ENCODE results near the gene FZD4.
"Not testable (repeated sequence)": the region's sequence is repeated elsewhere in the genome, so short reads cannot be mapped to it uniquely, and the experiment has no call there.

The FZD4 gene

DNA sequence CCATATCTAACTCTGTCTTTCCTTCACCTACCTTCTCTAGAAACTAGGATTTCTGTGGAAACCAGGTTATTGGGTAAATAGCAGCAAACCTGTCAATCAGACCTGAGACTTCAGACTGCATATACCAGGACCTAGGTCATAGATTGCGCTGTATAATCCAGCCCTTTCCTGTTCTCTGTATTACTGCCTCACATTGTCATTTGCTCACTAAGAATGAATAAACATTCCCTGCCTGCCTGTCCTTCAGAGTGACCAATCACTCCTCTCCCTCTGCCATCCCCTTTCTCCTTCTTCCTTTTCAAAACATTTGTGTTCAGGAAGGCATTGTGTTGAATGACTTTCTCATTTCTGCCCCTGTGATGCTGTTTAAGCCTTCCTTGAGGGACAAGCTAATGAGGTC is 14.1 kb upstream of the FZD4 start:
- DNase-seq: no peak

DNA sequence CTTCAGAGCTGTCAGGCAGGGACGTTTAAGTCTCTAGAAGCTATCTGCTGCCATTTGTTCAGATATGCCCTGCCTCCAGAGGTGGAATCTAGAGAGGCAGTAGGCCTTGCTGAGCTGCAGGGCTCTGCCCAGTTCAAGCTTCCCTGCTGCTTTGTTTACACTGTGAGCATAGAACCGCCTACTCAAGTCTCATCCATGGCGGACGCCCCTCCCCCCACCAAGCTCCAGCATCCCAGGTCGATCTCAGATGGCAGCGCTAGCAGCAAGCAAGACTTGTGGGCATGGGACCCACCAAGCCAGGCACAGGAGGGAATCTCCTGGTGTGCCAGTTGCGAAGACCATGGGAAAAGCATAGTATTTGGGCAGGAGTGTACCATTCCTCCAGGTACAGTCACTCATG is 12.4 kb upstream of the FZD4 start:
- not testable (repeated sequence) for DNase-seq

DNA sequence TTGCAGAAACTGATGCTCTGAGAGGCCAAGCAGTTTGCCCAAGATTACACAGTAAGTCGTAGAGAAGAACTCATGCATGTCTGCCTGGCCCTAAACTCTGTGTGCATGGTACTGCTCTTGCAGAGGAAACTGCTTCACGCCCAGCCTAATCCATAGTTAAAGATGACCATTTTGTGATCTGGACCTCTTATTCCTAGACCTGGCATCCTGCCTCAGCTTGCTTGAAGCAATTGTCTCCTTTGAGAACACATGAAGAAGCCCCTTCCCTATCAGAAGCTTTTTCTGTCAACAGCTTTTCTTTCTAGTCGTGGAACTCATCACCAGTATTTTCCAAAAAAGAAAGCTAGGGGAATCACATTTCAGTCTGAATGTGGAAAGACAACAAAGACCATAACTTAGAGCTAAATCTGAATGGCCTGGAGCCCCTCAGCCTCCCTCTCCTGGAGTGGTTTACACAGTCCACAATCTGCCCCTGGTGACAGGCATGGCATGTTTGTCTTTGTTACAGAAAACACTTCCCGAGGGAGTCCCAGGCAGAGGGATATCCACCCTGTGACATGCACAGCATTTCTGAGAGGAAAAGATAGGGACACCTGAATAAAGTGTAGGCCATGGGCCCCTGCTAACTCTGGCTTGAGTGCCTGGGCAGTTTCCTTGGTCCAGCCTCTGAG is 2.9 kb upstream of the FZD4 start:
- DNase-seq: no peak

DNA sequence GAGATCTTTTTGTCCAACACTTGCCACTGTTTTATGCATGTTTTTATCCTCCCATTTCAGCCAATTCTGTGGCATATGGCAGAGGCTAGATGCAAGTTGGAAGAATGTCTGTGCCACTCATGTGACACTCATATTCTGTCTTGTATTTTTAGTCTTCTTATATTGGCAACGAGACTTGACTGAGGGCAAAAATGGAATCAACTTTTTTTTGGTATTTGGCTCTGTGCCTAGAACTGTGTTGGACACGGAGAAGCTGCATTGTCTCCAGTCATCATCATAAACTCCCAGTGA is 1.7 kb upstream of the FZD4 start:
- no peak for DNase-seq

DNA sequence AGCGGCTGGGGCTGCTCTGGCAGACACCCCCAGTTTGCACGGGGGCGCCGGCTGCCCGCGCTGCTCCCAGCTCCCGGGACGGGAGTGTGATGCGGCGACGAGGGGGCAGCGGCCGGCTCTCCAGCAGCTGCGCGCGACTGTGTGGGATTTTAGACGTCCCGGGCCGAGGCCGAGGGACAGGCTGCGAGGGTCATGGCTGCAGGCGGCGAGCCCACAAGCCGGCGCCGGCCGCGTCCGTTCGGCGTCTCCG is 159 bp downstream of the FZD4 start:
- no peak for DNase-seq

DNA sequence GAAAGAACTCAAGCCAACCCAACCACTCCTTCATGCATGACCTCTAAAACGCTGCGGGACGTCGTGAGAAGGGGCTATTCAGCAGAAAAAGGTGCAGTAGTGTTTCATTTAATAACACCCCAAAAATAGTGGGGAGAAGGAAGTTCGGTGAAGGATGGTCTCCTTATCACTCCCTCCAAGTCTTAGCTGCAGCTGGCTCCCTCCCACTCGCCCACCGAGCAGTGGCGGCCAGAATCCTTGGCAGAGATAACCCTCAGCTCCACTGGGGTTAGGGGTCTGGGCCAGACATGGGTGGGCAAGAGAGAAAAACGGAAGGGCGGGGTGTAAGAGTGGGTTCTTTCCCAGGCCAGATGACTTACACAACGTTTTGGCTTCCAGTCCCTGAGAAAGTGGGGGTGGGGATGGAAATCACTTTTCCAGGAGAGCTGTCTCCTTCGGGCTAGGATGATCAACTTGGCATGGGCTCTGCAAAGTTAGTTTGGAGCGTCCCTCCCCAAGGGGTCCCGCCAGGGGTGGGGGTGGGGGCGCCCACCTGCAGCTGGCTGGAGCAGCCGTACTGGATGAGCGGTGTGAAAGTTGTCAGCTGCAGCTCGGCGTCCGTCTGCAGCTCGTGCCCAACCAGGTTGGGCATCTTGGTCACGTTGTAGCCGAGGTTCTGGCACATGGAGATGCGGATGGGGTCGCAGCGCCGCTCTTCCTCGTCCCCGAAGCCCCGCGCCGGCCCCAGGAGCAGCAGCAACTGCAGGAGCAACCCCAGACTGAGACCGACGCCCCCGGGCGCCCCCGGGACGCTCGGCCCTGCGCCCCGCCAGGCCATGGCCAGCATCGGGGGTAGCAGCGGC is 705 bp downstream of the FZD4 start:
- DNase-seq: no peak

DNA sequence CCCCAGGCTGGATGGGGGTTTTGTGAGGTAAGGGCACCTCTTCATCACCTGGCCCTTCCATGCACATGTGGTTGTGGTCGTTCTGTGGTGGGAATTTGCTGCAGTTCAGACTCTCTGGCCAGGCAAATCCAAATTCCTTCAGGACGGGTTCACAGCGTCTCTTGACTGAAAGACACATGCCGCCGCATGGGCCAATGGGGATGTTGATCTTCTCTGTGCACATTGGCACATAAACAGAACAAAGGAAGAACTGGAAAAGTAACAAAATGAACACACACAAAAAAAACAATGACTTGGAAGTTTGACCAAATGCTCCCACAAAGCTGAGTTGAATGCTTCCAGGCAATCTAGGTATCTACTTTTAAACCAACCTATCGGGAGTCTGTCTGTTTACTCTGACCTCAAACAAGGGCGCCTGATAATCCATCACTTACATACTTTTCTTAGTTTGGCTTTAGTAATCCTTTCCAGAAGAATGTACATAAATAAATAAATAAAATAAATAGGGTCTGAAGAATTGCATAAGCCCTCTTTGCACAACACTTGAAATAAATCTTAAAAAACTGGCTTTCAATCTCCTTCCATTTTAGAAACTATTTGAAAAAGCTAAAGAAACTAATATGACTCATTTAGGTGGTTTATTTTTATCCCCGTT is 2.8 kb downstream of the FZD4 start:
- no peak for DNase-seq

DNA sequence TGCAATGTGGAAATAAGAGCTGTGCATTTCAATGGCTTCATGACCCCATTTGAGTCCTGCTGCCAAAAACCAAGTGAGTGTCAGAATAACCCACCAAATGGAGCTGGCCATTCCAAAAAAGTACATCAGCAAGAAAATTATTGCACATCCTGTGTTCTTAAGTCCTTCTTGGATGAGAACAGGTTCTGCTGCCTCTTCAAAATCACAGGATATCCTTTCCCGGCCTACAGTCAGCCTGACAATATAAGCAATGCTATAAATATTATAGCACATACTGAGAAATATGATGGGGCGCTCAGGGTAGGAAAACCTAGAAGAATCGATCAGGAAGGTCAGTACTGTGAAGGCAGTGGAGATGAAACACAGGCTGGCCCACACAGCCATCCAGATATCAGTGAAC is 3.5 kb downstream of the FZD4 start:
- DNase-seq: no peak

DNA sequence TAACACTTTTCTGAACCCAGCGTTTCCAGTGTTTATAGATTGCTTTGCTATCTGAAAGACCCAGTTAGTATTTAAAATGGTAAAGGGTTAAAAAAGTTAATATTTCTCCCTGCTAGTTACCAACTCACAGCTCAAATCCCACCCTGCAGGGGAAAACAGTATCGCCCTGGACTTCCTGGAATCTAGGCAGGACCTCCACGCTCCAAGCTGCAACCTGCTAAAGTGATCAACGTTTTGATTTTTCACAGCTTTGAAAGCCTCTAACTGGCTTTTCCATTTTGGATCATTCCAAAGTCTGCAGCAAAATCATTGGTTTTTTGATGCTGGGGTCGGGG is 4.6 kb downstream of the FZD4 start:
- no peak for DNase-seq

DNA sequence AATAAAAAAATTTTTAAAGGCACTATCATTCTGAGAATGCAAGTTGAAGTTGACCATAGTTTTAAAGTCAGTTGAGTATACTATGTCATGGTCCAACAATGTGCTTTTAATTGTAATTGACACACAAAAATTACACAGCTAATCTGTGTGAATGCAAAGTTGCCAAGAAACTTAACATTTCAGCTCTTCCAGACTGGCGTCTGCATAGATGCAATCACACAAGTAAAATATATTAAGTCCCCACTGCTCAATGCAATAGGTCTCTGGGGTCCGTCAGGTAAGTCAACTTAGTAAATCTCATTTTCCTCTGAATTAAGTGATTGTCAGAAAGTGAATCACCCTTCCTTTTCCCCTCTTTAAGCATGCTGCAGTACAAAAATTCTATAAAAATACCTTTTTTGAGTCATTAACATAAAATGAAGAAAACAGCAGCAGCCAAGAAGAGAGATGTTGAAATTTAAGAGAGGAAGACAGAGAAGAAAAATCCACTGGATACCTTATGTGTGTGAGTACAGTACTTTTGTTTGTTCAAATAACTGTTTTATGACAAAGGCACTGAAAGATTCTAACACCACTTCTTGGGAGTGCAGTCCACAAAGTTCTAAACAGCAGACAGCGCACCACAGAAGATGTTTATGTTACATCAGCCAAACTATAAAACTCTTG is 5.1 kb downstream of the FZD4 start:
- no peak for DNase-seq

DNA sequence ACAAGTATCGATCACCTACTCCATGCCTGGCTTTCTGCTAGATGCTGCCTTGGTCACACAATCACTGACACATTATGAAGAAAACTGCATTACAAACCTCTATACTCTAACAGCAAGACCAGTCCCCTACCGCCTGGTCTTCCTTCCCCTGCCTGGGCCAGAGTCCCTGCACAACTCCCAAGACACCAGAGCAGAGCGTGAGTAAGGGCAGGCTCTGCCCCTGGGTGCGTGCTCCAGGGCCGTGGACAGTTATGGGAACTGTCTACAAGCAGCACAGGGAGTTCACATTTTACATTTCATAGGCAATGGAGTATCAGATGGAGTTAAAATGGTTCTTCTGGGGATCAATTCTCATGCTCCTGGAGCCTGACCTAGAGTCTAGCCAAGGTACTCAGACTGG is 6.5 kb downstream of the FZD4 start:
- no peak for DNase-seq

DNA sequence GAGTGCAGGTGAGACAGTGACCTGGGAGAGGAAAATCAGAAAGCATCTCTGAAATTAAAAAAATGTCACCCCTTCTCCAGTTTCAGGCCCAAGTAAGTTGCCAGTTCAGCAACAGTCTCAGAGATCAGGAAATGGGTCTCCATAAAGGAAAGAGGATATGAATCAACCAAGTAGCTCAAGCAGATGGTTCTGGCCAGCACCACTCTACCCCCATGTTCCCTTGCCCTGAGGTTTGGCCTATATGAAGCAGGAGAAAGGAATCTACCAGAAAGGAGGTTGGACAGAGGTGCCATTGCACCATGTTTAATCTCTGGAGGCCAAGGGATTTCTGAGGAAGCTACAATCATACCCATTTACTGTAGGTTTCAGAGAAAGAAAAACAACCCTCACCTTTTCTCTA is 7.7 kb downstream of the FZD4 start:
- DNase-seq: no peak

DNA sequence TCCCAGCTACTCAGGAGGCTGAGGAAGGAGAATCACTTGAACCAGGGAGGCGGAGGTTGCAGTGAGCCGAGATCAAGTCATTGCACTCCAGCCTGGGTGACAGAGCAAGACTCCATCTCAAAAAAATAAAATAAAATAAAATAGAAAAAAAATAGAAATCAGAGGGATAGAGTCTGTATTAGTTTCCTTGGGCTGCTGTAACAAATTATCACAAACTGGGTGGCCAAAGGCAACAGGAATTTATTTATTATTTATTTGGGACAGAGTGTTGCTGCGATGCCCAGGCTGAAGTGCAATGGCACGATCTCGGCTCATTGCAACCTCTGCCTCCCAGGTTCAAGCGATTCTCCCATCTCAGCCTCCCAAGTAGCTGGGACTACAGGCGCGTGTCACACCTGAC is 11.7 kb downstream of the FZD4 start:
- DNase-seq: not testable (repeated sequence)

DNA sequence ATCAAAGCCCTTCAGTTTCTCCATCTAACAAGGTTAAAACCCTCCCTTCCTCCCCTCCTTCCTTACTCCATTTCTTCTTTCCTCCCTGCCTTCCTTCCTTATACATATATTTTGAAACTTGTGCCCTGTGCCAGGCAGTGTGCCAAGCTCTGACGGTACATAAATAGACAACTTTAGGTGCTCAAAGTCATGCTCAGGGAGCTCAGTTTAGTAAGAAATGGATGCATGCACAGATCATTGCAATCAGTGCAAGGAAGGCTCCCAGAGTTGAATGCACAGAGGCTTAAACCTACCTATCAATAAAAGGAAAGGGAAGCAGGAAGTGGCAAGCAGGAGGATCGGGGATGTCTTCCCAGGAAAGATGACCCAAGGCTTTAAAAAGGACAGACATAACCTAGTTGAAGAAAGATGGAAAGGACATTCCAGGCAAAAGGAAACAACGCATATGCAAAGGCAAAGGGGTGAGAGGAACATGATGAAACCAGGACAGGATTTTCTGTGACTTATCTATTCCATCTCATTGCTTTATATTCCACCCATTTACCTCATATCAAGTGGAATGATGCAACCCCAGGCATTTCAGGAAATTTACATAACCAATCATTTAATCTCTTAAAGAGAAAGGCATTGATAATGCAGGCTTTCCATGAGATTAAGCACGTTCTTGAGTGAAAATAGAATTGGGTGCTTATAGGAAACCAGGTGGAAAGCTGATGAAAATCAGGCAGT is 13.2 kb downstream of the FZD4 start:
- DNase-seq: no peak

DNA sequence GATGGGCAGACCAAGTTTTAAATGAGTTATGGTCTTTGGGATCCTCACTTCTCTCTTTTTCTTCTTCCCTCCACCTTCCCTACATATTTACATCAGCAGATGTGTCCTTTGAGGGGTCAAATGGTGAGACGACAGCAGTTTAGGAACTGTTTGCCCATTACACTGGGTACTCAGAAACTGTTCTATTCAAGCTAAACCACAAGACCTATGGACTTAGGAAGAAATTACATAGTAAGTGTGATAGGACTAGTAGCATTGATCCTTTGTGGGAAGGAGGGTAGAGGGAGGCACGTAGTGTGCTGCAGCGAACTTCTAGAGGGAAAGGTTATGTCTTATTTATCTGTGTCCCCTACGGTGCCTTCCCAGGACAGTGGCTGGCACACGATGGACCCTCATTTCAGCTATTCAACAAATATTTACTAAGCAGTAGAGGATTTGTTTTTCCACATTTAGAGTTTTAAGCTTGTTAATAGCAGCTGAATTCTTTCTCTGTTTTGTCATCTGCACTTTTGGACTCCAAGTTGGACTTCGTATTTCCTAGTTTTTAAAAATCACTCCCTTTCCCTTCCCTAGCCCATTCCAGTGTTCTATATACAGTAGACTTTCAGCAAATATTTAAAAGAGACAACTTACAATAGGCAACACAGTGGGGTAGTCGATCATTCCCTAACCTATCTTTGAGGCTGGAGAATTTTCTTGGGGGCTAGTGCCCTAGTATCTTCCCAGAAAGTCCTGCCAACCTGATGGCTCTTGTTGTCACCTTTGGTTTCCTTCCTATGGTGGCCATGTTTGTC is 13.9 kb downstream of the FZD4 start:
- DNase-seq: no peak

DNA sequence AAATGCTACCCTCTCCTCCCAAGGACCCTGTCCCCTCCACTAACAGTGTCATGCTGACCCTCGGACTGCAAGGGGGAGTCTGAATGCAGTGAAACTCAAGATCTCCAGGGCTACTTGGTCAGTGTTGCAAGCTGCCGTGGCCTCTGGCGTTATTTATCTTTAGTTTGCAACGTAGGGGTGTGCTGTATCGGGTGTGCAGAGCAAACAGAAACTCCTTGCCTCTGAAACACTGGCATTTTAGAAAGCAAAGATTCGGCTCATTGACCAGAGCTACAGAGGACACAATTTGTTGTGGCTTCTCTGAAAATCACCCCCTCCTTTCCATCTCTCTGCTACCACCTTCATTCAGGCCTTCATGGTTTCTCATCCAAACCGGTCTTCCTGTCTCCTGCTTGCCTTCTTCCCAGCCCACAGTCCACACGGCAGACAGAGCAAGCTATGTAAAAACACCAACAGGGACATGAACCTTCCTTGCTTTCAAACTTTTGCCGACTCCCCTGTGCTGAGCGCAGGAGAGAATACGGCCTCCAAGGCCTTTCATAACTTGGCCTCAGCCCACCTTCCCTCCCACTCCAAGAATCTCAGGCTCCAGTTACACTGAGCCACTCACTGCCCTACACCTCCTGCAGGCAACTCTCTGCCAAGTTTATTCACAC is 14.9 kb downstream of the FZD4 start:
- no peak for DNase-seq

DNA sequence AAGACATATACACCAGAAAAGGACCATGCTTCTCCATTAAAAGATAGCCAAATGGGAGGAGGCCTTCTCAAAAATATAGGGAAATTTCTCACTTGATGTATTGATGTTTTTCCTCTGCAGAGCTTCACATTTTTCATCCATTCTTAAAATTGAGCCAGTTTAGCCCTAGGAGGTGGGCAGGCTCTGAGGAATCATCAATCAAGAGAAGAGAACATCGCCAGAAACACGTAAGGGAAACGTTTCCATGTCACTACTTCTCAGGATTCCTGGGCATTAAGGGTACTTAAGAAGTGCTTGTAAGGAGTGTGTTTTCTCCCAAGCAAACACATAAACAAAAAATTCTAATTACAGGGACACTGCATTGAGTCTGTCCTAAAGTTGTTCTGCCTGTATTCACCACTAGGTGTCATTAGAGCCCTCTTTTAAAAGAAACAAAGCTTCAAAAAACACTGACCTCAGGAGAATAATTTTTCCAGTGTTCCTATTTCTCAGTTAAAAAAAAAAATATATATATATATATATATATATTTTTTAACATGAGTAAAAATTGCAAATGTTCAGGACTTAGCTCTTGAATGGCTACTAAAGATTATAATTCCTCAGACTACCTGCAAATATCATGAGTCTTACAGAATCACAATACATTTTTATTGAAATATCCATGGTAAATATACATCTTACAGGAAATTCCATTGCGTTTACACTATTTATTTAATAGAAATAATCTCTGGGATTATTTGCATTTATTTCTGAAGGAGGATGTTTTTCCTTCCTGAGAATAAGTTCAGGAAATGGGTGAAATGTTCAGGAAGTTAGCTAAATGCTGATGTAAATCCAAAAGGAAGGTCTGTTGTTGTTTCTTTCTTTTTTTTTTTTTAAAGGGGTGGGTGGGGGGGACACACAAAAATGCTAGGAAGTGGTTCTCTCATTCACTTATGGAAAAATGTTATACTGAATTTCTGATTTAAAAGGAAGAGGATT is 16.0 kb downstream of the FZD4 start:
- peak; percentile 52 for DNase-seq

DNA sequence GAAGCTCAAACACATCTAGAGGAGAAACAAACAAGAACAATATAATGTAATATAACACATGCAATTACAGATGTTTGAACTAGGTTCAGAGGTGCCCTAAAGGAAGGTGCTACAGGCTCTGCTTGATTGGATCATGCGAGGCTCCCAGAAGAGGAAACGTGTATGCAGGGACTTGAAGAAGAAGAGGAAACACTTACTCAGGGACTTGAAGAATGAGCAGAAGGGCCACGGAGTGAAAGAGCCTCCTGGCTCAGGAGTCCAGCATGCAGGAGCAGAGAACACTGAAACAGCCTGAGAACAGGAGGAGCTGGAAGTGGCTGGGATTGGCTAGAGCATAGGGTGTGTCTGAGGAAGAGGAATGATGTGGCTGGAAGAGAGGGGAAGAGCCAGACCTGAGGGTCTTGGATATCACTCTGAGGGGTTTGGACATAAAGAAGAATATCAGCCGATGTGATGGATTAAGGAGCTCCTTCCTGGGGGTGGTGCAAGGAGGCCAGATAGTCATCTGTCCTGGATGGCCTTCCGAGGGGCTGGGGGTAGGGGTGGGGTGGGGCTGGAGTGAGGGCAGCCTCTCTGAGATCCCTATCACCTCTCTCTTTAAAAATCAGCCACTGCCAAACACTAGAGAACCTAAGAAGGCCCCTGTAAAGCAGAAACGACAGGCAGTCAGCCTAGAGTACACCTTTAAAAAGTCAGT is 16.8 kb downstream of the FZD4 start:
- no peak for DNase-seq

DNA sequence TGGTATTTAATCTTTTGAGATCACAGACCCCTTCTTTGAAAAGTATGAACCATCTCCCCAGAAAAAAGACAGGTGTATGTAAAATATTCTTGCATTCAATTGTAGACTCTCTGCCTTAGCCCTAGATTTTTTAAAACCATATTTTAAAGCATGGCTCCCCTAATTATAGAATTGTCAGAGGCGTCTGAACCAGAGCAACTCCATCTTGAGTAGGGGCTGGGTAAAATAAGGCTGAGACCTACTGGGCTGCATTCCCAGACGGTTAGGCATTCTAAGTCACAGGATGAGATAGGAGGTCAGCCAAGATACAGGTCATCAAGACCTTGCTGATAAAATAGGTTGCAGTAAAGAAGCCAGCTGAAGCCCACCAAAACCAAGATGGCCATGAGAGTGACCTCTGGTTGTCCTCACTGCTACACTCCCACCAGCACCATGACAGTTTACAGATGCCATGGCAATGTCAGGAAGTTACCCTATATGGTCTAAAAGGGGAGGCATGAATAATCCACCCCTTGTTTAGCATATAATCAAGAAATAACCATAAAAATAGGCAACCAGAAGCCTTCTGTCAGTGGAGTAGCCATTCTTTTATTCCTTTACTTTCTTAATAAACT is 17.9 kb downstream of the FZD4 start:
- not testable (repeated sequence) for DNase-seq
